K562 (cell line): ENCODE measurements around the gene DEDD. TPM values are rescaled to one million over a fixed set of nuclear protein-coding genes. Genes with fewer than 3 reads are reported as not detected.

ENCODE experiments used
- BCOR ChIP-seq: fragments of 450-650 bp; IDR thresholded peaks from 2 replicates; pipeline ENCODE4 v1.6.1; 2016
- CHD2 ChIP-seq: IDR thresholded peaks from 2 replicates; pipeline ENCODE4 v1.6.1; 2011; ENCODE audit warnings: low read depth, low read length
- CTBP1 ChIP-seq: fragments of 450-650 bp; IDR thresholded peaks from 2 replicates; pipeline ENCODE4 v1.6.1; 2016; ENCODE audit warnings: borderline replicate concordance
- DMBX1 ChIP-seq: fragments of 250-450 bp; sonication (Bioruptor Pico); IDR thresholded peaks from 2 replicates; pipeline ENCODE4 v1.8.0; 2022; ENCODE audit warnings: inconsistent platforms, mild to moderate bottlenecking, moderate library complexity, borderline replicate concordance
- MTA3 ChIP-seq: fragments of 450-650 bp; formaldehyde crosslinking; IDR thresholded peaks from 2 replicates; pipeline ENCODE4 v1.6.1; 2017; ENCODE audit warnings: mild to moderate bottlenecking, borderline replicate concordance
- NBN ChIP-seq: fragments of 450-650 bp; IDR thresholded peaks from 2 replicates; pipeline ENCODE4 v1.6.1; 2016; ENCODE audit warnings: low read depth, mild to moderate bottlenecking
- PHB ChIP-seq: fragments of 250-450 bp; sonication (Bioruptor Pico); IDR thresholded peaks from 2 replicates; pipeline ENCODE4 v1.5.0; 2021
- POLR2B ChIP-seq: fragments of 450-650 bp; IDR thresholded peaks from 2 replicates; pipeline ENCODE4 v1.6.1; 2018; ENCODE audit warnings: low read depth; ENCODE audit not compliant: partially characterized antibody
- SMAD3 ChIP-seq: fragments of 450-650 bp; formaldehyde crosslinking; conservative IDR thresholded peaks from 2 replicates; pipeline ENCODE4 v1.4.0; 2020; ENCODE audit warnings: mild to moderate bottlenecking
- TSHZ1 ChIP-seq: fragments of 250-450 bp; sonication (Bioruptor Pico); IDR thresholded peaks from 2 replicates; pipeline ENCODE4 v1.4.0; 2020; ENCODE audit warnings: mild to moderate bottlenecking, moderate library complexity
- USF2 ChIP-seq: sonication (generic); formaldehyde crosslinking; IDR thresholded peaks from 2 replicates; pipeline ENCODE4 v1.5.0; 2020; ENCODE audit warnings: missing genetic modification reagents
- XRCC5 ChIP-seq: fragments of 200-400 bp; formaldehyde crosslinking; IDR thresholded peaks from 2 replicates; pipeline ENCODE4 v1.6.1; 2017; ENCODE audit warnings: low read depth, mild to moderate bottlenecking, low read length
- ZBTB34 ChIP-seq: fragments of 250-450 bp; sonication (Bioruptor Pico); IDR thresholded peaks from 2 replicates; pipeline ENCODE4 v1.8.0; 2021; ENCODE audit warnings: mild to moderate bottlenecking, moderate library complexity
- ZBTB43 ChIP-seq: sonication (generic); formaldehyde crosslinking; IDR thresholded peaks from 2 replicates; pipeline ENCODE4 v1.8.0; 2023; ENCODE audit warnings: mild to moderate bottlenecking, missing genetic modification reagents
- ZNF224 ChIP-seq: sonication (generic); formaldehyde crosslinking; IDR thresholded peaks from 2 replicates; pipeline ENCODE4 v1.8.0; 2022; ENCODE audit warnings: mild to moderate bottlenecking, missing genetic modification reagents
- ZNF232 ChIP-seq: sonication (generic); formaldehyde crosslinking; IDR thresholded peaks from 2 replicates; pipeline ENCODE4 v1.8.0; 2022; ENCODE audit warnings: mild to moderate bottlenecking, missing genetic modification reagents
- ZNF239 ChIP-seq: fragments of 250-450 bp; sonication (Bioruptor Pico); IDR thresholded peaks from 2 replicates; pipeline ENCODE4 v1.4.0; 2020; ENCODE audit warnings: mild to moderate bottlenecking
- ZNF253 ChIP-seq: fragments of 250-450 bp; sonication (Bioruptor Pico); conservative IDR thresholded peaks from 2 replicates; pipeline ENCODE4 v1.6.1; 2021; ENCODE audit warnings: mild to moderate bottlenecking
- ZNF436 ChIP-seq: fragments of 250-450, 450-650 bp; sonication (Bioruptor Pico); formaldehyde crosslinking; IDR thresholded peaks from 2 replicates; pipeline ENCODE4 v1.7.0; 2020; ENCODE audit warnings: mild to moderate bottlenecking
- ZNF639 ChIP-seq, 2 experiments: fragments of 200-800 bp in 1 of 2; sonication (Bioruptor generic) in 1 of 2; sonication (generic) in 1 of 2; formaldehyde crosslinking in 1 of 2; IDR thresholded peaks in 1 of 2; conservative IDR thresholded peaks in 1 of 2; 2 replicates each; pipeline versions ENCODE4 v1.5.0 to v1.6.1; 2016 to 2020; ENCODE audit warnings: missing compliant biosample characterization in 1 of 2, missing genetic modification characterization in 1 of 2, missing genetic modification reagents in 1 of 2
- polyA plus RNA-seq, 8 experiments: library from polyadenylated mRNA; depleted of rRNA in 4 of 8; stranded (reverse) in 5 of 8; unstranded in 3 of 8; fragments of >200 nt; fragmentation: Nextera tagmentation in 2 of 8; fragmentation: Illumina TruSeq in 1 of 8; extraction: Ambion mirVana in 2 of 8; extraction: Trizol in 1 of 8; gene quantifications; 2 replicates each; pipeline versions ENCODE4 v1.2.1 to v1.2.3, GENCODE V29; 2011 to 2014; ENCODE audit warnings: inconsistent platforms in 1 of 8, missing spikeins in 1 of 8
- total RNA-seq, 7 experiments: library from RNA; depleted of rRNA in 6 of 7; stranded (reverse); fragments of >200 nt in 6 of 7; fragmentation: Illumina TruSeq in 2 of 7; extraction: Trizol in 2 of 7; gene quantifications; 2 replicates each; pipeline versions ENCODE4 v1.2.1 to v1.2.3, GENCODE V29; 2011 to 2021; ENCODE audit warnings: low replicate concordance in 1 of 7

Gene DEDD
- total and polyA plus RNA-seq, 9 of the 15 experiments (the other 6 are each of a cell fraction or from before 2014, with no cell fraction given) = 11.6 to 41.0 (median 16.8) TPM

- 0 out of 2 replicates have a peak, but pooled peaks have one; percentile 60 for TF ChIP-seq ZBTB43 (CRISPR knock-in tag)
- TF ChIP-seq CTBP1 = no peak
- no peak for TF ChIP-seq SMAD3
- TF ChIP-seq ZNF253 (CRISPR knock-in tag) = no peak
- 0 out of 2 replicates have a peak, but pooled peaks have one; percentile 74 for TF ChIP-seq ZNF224 (CRISPR knock-in tag)
- TF ChIP-seq CHD2 = no peak
- no peak for TF ChIP-seq ZNF436
- peak; percentile 89 for TF ChIP-seq POLR2B
- no peak for TF ChIP-seq ZNF239 (CRISPR knock-in tag)
- TF ChIP-seq ZBTB34 (CRISPR knock-in tag) = no peak
- TF ChIP-seq USF2 (CRISPR knock-in tag) = no peak
- no peak for TF ChIP-seq ZNF232 (CRISPR knock-in tag)
- TF ChIP-seq XRCC5 = 0 out of 2 replicates have a peak, but pooled peaks have one; percentile 2
- TF ChIP-seq NBN = no peak; the same call in 1 of the 2 replicates
- TF ChIP-seq ZNF639 (CRISPR knock-in tag; conservative IDR thresholded peaks at IDR 0.05 in 1 of 2, IDR thresholded peaks at IDR 0.05 in 1 of 2) = peak in 1 of 2 experiments; percentile 49; a peak in 1 of 4 replicates
- no peak for TF ChIP-seq MTA3
- TF ChIP-seq PHB (CRISPR knock-in tag) = no peak
- no peak for TF ChIP-seq DMBX1 (CRISPR knock-in tag)
- 0 out of 2 replicates have a peak, but pooled peaks have one; percentile 9 for TF ChIP-seq BCOR
- TF ChIP-seq TSHZ1 (CRISPR knock-in tag) = no peak
Measured at GRCh38 chr1:161117759-161118581, 14.5 kb downstream of the DEDD start, which contains the start of the genes NIT1 and PFDN2 (continued).
